ENCODE results near the gene GALNT17.
"Not testable (repeated sequence)": the region's sequence is repeated elsewhere in the genome, so short reads cannot be mapped to it uniquely, and the experiment has no call there.

Gene GALNT17

DNA sequence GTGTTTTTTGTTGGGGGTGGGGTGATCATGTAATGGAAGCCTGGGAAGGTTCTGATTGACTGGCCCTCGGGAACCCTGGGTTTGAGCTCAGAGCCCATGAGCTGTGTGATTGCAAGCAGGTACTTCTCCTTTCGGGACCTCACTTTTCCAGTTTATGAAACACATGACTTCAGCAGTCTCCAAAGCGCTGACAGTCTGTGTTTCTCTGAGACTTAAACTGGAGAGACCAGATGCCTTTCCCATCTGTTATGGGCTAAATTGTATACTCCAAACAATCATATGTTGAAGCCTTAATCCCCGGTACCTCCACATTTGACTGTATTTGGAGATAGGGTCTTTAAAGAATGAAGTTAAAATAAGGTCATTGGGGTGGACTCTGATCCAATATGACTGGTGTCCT, 493.6 kb downstream of the GALNT17 start:
- ChIA-PET CTCF (no interaction called here), POLR2A (no interaction called here)
- DNase-seq (ENCODE audit: extremely low spot score) = no peak
- no peak for TF ChIP-seq SP1 (IDR thresholded peaks at IDR 0.05)
- TF ChIP-seq NFRKB (IDR thresholded peaks at IDR 0.05) = no peak
- no peak for TF ChIP-seq BHLHE40 (IDR thresholded peaks at IDR 0.05; ENCODE audit: borderline replicate concordance)
- no peak for TF ChIP-seq ZNF384 (IDR thresholded peaks at IDR 0.05)
- TF ChIP-seq TARDBP (IDR thresholded peaks at IDR 0.05) = no peak

DNA sequence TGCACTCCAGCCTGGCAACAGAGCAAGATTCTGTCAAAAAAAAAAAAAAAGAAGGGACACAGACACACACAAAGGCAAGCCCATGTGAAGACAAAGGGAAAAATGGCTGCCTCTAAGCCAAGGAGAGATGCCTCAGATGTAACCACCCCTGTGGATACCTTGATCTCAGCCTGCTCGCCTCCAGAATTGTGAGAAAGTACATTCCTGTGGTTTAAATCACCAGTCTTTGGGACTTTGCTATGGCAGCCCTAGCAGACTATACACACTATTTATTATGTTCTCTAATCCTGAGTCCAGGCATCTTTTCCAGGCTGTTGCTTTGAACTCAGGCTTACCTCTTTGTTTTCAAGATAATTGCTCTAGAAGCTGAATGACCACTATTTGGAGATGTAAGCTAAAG, 494.3 kb downstream of the GALNT17 start:
- CTCF ChIA-PET = no interaction called here
- DNase-seq (ENCODE audit: extremely low spot score) = no peak
- no peak for TF ChIP-seq BHLHE40 (IDR thresholded peaks at IDR 0.05; ENCODE audit: borderline replicate concordance)
- TF ChIP-seq ELF4 (IDR thresholded peaks at IDR 0.05) = no peak
- TF ChIP-seq CTBP1 (IDR thresholded peaks at IDR 0.05; ENCODE audit: borderline replicate concordance) = no peak
- no peak for TF ChIP-seq TARDBP (IDR thresholded peaks at IDR 0.05)
- TF ChIP-seq HDGF (IDR thresholded peaks at IDR 0.05; ENCODE audit: borderline replicate concordance) = no peak
- TF ChIP-seq, protein P1, sequence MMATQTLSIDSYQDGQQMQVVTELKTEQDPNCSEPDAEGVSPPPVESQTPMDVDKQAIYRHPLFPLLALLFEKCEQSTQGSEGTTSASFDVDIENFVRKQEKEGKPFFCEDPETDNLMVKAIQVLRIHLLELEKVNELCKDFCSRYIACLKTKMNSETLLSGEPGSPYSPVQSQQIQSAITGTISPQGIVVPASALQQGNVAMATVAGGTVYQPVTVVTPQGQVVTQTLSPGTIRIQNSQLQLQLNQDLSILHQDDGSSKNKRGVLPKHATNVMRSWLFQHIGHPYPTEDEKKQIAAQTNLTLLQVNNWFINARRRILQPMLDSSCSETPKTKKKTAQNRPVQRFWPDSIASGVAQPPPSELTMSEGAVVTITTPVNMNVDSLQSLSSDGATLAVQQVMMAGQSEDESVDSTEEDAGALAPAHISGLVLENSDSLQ (IDR thresholded peaks at IDR 0.05) = no peak
- no peak for TF ChIP-seq ZNF384 (IDR thresholded peaks at IDR 0.05)
- no peak for TF ChIP-seq LEF1 (IDR thresholded peaks at IDR 0.05; ENCODE audit: borderline replicate concordance)
- no peak for TF ChIP-seq FOXM1 (IDR thresholded peaks at IDR 0.05; ENCODE audit: borderline replicate concordance)
- no peak for TF ChIP-seq L3MBTL2 (conservative IDR thresholded peaks at IDR 0.05)
- no peak for TF ChIP-seq FOXK2 (IDR thresholded peaks at IDR 0.05)
- TF ChIP-seq ARNT (IDR thresholded peaks at IDR 0.05) = no peak
- no peak for TF ChIP-seq FOXA1 (IDR thresholded peaks at IDR 0.05)
- no peak for TF ChIP-seq SUZ12 (IDR thresholded peaks at IDR 0.05)
- TF ChIP-seq SP1 (IDR thresholded peaks at IDR 0.05) = no peak
- no peak for TF ChIP-seq NFRKB (IDR thresholded peaks at IDR 0.05)
- POLR2A ChIA-PET = no interaction called here

DNA sequence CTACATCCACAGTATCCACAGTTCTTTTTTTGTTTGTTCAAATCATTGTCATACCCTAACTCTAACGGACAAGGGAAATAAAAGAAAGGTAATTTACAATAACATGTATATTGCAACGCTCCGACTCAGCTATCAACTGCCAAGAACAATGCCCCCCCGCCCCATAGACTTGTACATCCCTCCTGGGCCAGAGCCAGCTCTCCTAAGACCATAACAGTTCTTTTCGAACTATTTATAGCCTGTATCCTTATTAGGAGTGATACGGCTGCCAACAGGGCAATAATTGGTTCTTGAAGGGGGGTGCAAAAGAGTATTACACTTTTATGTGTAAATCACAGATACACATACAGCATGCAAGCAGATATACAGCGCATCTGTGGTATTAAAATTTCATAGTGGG, 495.7 kb downstream of the GALNT17 start:
- TF ChIP-seq FOXM1 (IDR thresholded peaks at IDR 0.05; ENCODE audit: borderline replicate concordance) = no peak
- TF ChIP-seq LEF1 (IDR thresholded peaks at IDR 0.05; ENCODE audit: borderline replicate concordance) = no peak
- TF ChIP-seq L3MBTL2 (conservative IDR thresholded peaks at IDR 0.05) = no peak
- TF ChIP-seq NFRKB (IDR thresholded peaks at IDR 0.05) = no peak
- no peak for TF ChIP-seq ZNF384 (IDR thresholded peaks at IDR 0.05)
- no peak for TF ChIP-seq TARDBP (IDR thresholded peaks at IDR 0.05)
- no peak for TF ChIP-seq CTBP1 (IDR thresholded peaks at IDR 0.05; ENCODE audit: borderline replicate concordance)
- no peak for TF ChIP-seq ARNT (IDR thresholded peaks at IDR 0.05)
- no peak for TF ChIP-seq FOXK2 (IDR thresholded peaks at IDR 0.05)
- TF ChIP-seq SUZ12 (IDR thresholded peaks at IDR 0.05) = no peak
- no peak for TF ChIP-seq BHLHE40 (IDR thresholded peaks at IDR 0.05; ENCODE audit: borderline replicate concordance)
- no peak for TF ChIP-seq ELF4 (IDR thresholded peaks at IDR 0.05)
- TF ChIP-seq SP1 (IDR thresholded peaks at IDR 0.05) = no peak
- TF ChIP-seq, protein P1 (IDR thresholded peaks at IDR 0.05) = no peak

DNA sequence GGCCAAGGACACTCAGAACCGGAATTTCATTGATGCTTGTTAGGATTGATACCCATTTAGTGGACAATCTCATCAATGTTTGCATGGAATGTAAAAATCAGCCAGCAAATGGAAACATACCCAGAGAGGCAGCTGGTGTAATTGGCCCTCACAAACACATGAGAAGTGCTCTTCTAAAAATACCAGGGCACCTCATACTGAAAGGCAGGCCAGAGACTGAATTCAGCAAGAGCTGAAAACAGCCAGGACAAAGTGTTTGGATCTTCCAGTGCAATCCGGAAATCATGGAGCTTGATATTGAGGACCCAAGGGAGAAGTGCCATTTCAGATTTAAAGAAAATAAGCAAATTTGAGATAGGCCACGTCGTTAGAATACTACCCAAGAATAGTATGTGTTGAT, 498.6 kb downstream of the GALNT17 start:
- POLR2A ChIA-PET = no interaction called here
- TF ChIP-seq ARNT (IDR thresholded peaks at IDR 0.05) = no peak
- TF ChIP-seq, protein P1 (IDR thresholded peaks at IDR 0.05) = no peak
- no peak for TF ChIP-seq FOXM1 (IDR thresholded peaks at IDR 0.05; ENCODE audit: borderline replicate concordance)
- DNase-seq (ENCODE audit: extremely low spot score) = no peak
- CTCF ChIA-PET = no interaction called here

More for the DNA sequence above, 495.7 kb downstream of the GALNT17 start:
- DNase-seq (ENCODE audit: extremely low spot score) = no peak
- ChIA-PET CTCF (no interaction called here), POLR2A (no interaction called here)

DNA sequence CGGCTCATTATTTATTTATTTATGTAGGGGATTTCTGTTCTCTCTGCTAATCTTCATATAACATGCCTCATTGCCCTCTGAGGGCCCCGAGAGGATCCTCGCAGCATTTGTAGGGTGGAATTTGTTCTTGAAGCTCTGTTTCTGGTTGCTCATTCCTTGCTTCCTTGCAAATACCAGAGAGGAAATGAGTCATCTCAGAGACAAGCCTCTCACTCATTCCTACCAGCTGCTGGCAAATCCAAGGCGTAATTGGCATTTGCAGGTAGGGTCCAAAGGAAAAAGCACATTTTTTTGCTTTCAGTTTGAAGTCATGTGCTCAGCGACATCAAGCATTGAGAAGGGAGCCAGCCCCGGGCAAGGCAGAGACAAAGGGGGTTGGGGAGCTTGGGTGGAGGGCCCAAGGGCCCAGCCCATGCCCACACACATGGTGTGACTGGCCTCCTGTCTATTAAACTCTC, 501.6 kb downstream of the GALNT17 start:
- TF ChIP-seq BHLHE40 (IDR thresholded peaks at IDR 0.05; ENCODE audit: borderline replicate concordance) = no peak
- no peak for TF ChIP-seq FOXA1 (IDR thresholded peaks at IDR 0.05)
- no peak for TF ChIP-seq ELF4 (IDR thresholded peaks at IDR 0.05)
- TF ChIP-seq SUZ12 (IDR thresholded peaks at IDR 0.05) = no peak
- TF ChIP-seq CTBP1 (IDR thresholded peaks at IDR 0.05; ENCODE audit: borderline replicate concordance) = no peak
- TF ChIP-seq NFRKB (IDR thresholded peaks at IDR 0.05) = no peak
- no peak for TF ChIP-seq FOXM1 (IDR thresholded peaks at IDR 0.05; ENCODE audit: borderline replicate concordance)
- TF ChIP-seq SP1 (IDR thresholded peaks at IDR 0.05) = no peak
- TF ChIP-seq FOXK2 (IDR thresholded peaks at IDR 0.05) = no peak
- TF ChIP-seq TARDBP (IDR thresholded peaks at IDR 0.05) = no peak
- no peak for TF ChIP-seq ZNF384 (IDR thresholded peaks at IDR 0.05)
- TF ChIP-seq, protein P1 (IDR thresholded peaks at IDR 0.05) = no peak
- no peak for TF ChIP-seq LEF1 (IDR thresholded peaks at IDR 0.05; ENCODE audit: borderline replicate concordance)
- no peak for TF ChIP-seq L3MBTL2 (conservative IDR thresholded peaks at IDR 0.05)
- TF ChIP-seq ARNT (IDR thresholded peaks at IDR 0.05) = no peak
- POLR2A ChIA-PET = no interaction called here
- CTCF ChIA-PET = no interaction called here
- DNase-seq (ENCODE audit: extremely low spot score) = no peak

DNA sequence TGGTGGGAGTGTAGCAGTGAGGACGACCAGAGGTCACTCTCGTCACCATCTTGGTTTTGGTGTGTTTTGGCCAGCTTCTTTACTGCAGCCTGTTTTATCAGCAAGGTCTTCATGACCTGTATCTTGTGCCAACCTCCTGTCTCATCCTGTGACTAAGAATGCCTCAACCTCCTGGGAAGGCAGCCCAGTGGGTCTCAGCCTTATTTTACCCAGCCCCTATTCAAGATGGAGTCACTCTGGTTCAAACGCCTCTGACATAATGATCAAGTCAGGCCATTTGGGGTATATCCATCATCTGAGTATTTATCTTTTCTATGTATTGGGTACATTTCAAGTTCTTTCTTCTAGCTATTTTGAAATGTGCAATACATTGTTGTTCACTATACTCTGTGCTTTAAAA, 503.9 kb downstream of the GALNT17 start:
- CTCF ChIA-PET; POLR2A ChIA-PET; DNase-seq (ENCODE audit: extremely low spot score): not testable (repeated sequence)
